ENCODE results near the gene TMEFF2. TPM values are rescaled to one million over a fixed set of nuclear protein-coding genes. Genes with fewer than 3 reads are reported as not detected.
A peak's percentile ranks its signal among the peaks of the same experiment; 100 is the strongest.

Gene TMEFF2
- total RNA-seq, 1 donor = 9.4 TPM

DNA sequence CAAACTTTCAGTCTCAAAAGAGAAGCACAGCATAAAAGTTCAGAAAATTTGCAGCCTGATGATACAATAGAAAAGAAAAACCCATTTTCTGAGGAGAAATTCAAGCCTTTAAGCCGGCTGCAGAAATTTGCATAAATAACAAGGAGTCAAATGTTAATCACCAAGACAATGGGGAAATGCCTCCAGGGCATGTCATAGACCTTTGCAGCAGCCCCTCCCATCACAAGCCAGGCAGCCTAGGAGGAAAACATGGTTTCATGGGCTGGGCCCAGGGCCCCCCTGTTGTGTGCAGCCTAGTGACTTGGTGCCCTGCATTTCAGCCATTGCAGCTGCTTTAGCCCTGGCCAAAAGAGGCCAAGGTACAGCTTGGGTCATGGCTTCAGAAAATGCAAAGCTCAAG, 293.7 kb downstream of the TMEFF2 start:
- DNase-seq (ENCODE audit: low read depth) = no peak
- TF ChIP-seq, protein P1, sequence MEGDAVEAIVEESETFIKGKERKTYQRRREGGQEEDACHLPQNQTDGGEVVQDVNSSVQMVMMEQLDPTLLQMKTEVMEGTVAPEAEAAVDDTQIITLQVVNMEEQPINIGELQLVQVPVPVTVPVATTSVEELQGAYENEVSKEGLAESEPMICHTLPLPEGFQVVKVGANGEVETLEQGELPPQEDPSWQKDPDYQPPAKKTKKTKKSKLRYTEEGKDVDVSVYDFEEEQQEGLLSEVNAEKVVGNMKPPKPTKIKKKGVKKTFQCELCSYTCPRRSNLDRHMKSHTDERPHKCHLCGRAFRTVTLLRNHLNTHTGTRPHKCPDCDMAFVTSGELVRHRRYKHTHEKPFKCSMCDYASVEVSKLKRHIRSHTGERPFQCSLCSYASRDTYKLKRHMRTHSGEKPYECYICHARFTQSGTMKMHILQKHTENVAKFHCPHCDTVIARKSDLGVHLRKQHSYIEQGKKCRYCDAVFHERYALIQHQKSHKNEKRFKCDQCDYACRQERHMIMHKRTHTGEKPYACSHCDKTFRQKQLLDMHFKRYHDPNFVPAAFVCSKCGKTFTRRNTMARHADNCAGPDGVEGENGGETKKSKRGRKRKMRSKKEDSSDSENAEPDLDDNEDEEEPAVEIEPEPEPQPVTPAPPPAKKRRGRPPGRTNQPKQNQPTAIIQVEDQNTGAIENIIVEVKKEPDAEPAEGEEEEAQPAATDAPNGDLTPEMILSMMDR (IDR thresholded peaks at IDR 0.05; ENCODE audit: insufficient read depth, low read length) = no peak
- H3K4me3 ChIP-seq (ENCODE audit: low read depth, low read length) = no peak overlapping the region

DNA sequence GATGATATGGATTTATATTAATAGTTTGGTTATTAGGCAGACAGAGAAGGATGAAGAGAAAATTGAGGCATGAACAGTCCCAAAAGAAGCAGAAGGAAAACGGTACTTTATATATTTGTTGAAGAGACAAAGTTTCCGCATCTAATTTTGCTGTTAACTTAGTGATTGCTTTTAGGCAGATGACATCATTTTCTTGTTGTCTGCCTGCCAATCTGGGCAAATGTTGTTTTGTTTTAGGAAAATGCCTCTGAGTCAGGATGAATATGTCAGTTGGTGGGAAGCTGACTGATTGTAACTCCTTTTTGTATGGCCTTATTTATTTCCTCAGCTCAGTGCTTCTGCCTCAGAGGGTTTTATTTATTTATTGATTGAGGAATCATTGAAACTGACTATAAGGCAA, 295.3 kb downstream of the TMEFF2 start:
- TF ChIP-seq, protein P1 (IDR thresholded peaks at IDR 0.05; ENCODE audit: insufficient read depth, low read length) = no peak
- DNase-seq (ENCODE audit: low read depth) = peak; percentile 88
- H3K4me3 ChIP-seq (ENCODE audit: low read depth, low read length) = no peak overlapping the region
